ENCODE data around the gene MT1A.

MT1A gene

GRCh38 chr16:56600398-56600999 is 38.0 kb upstream of the MT1A start:
- peak in 1 of 2 experiments; percentile 51 for DNase-seq (ENCODE audit: low read depth in 1 of 2, low spot score in 1 of 2)
- TF ChIP-seq GABPA (IDR thresholded peaks at IDR 0.05; ENCODE audit: low read depth) (no peak), CTCF (IDR thresholded peaks at IDR 0.05; ENCODE audit: insufficient read depth, low read length) (peak; percentile 72)
- no peak overlapping the region for H3K4me3 ChIP-seq (replicated peaks; ENCODE audit: insufficient read depth, low read length)
- H3K27me3 ChIP-seq (ENCODE audit: insufficient read depth, poor library complexity, severe bottlenecking) = no peaks in the 10 kb centered on the region
- no peak overlapping the region for H3K27ac ChIP-seq (replicated peaks)

DNA sequence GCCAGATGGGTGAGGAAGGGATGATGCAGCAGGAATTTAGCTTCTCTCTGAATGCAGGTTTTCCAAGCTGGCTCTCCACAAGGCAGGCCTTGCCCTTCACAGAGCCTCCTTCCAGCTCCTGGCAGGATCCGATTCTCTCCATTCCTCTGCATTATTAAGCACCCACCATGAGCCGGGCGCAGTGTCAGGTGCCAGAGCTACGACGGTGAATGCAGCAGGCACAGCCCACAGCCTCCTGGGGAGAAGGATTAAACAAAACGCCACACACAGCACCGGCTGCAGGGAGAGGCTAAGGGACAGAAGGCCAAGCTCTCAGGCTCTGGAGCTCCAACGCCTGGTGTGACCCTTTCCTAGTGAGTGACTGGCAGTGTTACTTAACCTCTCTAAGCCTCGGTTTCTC is 37.1 kb upstream of the MT1A start:
- Histone ChIP-seq H3K4me3 (replicated peaks; ENCODE audit: insufficient read depth, low read length) (no peak overlapping the region), H3K27me3 (ENCODE audit: insufficient read depth, poor library complexity, severe bottlenecking) (no peaks in the 10 kb centered on the region), H3K27ac (replicated peaks) (no peak overlapping the region)
- DNase-seq (ENCODE audit: low read depth in 1 of 2, low spot score in 1 of 2) = no peak
- TF ChIP-seq CTCF (IDR thresholded peaks at IDR 0.05; ENCODE audit: insufficient read depth, low read length) (no peak), GABPA (IDR thresholded peaks at IDR 0.05; ENCODE audit: low read depth) (no peak), SPI1 (IDR thresholded peaks at IDR 0.05; ENCODE audit: borderline replicate concordance, low read depth) (no peak), POLR2AphosphoS5 (IDR thresholded peaks at IDR 0.05; ENCODE audit: low read depth) (no peak)
- TF ChIP-seq, protein P1, sequence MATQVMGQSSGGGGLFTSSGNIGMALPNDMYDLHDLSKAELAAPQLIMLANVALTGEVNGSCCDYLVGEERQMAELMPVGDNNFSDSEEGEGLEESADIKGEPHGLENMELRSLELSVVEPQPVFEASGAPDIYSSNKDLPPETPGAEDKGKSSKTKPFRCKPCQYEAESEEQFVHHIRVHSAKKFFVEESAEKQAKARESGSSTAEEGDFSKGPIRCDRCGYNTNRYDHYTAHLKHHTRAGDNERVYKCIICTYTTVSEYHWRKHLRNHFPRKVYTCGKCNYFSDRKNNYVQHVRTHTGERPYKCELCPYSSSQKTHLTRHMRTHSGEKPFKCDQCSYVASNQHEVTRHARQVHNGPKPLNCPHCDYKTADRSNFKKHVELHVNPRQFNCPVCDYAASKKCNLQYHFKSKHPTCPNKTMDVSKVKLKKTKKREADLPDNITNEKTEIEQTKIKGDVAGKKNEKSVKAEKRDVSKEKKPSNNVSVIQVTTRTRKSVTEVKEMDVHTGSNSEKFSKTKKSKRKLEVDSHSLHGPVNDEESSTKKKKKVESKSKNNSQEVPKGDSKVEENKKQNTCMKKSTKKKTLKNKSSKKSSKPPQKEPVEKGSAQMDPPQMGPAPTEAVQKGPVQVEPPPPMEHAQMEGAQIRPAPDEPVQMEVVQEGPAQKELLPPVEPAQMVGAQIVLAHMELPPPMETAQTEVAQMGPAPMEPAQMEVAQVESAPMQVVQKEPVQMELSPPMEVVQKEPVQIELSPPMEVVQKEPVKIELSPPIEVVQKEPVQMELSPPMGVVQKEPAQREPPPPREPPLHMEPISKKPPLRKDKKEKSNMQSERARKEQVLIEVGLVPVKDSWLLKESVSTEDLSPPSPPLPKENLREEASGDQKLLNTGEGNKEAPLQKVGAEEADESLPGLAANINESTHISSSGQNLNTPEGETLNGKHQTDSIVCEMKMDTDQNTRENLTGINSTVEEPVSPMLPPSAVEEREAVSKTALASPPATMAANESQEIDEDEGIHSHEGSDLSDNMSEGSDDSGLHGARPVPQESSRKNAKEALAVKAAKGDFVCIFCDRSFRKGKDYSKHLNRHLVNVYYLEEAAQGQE (IDR thresholded peaks at IDR 0.05; ENCODE audit: insufficient replicate concordance, low read depth) = no peak

DNA sequence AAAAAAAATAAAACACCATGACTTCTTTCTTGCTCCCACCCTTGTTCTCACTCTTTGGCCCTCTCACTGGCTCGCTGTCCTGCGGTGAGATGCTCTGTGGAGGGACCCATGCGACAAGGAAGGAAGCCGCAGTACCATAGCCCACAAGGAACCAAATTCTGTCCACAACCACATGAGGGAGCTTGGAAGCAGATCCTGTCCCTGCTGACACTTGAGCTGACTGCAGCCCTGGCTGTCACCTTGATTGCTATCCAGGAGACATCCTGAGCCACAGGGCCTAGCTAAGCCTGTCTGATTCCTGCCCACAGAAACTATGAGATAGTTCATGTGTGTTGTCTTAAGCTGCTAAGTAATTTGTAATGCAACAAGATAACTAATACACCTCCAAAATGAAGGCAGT is 34.9 kb upstream of the MT1A start:
- no peak overlapping the region for H3K27ac ChIP-seq (replicated peaks)

More for the DNA sequence above, 34.9 kb upstream of the MT1A start:
- H3K4me3 ChIP-seq (replicated peaks; ENCODE audit: insufficient read depth, low read length) = no peak overlapping the region
- H3K27me3 ChIP-seq (ENCODE audit: insufficient read depth, poor library complexity, severe bottlenecking) = no peaks in the 10 kb centered on the region
- TF ChIP-seq, protein P1 (IDR thresholded peaks at IDR 0.05; ENCODE audit: insufficient replicate concordance, low read depth) = no peak
- TF ChIP-seq SPI1 (IDR thresholded peaks at IDR 0.05; ENCODE audit: borderline replicate concordance, low read depth) = no peak
- peak; percentile 21 for TF ChIP-seq CTCF (IDR thresholded peaks at IDR 0.05; ENCODE audit: insufficient read depth, low read length)
- TF ChIP-seq GABPA (IDR thresholded peaks at IDR 0.05; ENCODE audit: low read depth) = no peak
- TF ChIP-seq POLR2AphosphoS5 (IDR thresholded peaks at IDR 0.05; ENCODE audit: low read depth) = no peak
- peak in 1 of 2 experiments; percentile 62 for DNase-seq (ENCODE audit: low read depth in 1 of 2, low spot score in 1 of 2)
